Memory B cell (primary cell): Measurements from ENCODE around the gene TMEM218.

Experiments
- ATAC-seq: fragments of 150-1000 bp; cut with Tn5 transposase; 2 replicates; pipeline ENCODE4 v1.10.0; 2021; ENCODE audit warnings: low read depth, mild to moderate bottlenecking, moderate library complexity
- DNase-seq, 2 donors: peaks; one replicate each; pipeline ENCODE4 v3.0.0; 2022; ENCODE audit warnings: low spot score in 2 of 2
- H3K27ac Mint-ChIP-seq: one replicate; pipeline ENCODE4 v1.8.0; 2022; ENCODE audit warnings: mild to moderate bottlenecking, moderate library complexity, mixed read lengths
- H3K27me3 Mint-ChIP-seq: one replicate; pipeline ENCODE4 v1.8.0; 2022; ENCODE audit warnings: mixed read lengths
- H3K36me3 Mint-ChIP-seq: one replicate; pipeline ENCODE4 v1.8.0; 2022; ENCODE audit warnings: mild to moderate bottlenecking, mixed read lengths
- H3K4me1 Mint-ChIP-seq: one replicate; pipeline ENCODE4 v1.8.0; 2022; ENCODE audit warnings: mixed read lengths
- H3K4me3 Mint-ChIP-seq: one replicate; pipeline ENCODE4 v1.8.0; 2022; ENCODE audit warnings: mild to moderate bottlenecking, moderate library complexity, mixed read lengths
- H3K9me3 Mint-ChIP-seq: one replicate; pipeline ENCODE4 v1.8.0; 2022; ENCODE audit warnings: mixed read lengths

Gene TMEM218

DNA sequence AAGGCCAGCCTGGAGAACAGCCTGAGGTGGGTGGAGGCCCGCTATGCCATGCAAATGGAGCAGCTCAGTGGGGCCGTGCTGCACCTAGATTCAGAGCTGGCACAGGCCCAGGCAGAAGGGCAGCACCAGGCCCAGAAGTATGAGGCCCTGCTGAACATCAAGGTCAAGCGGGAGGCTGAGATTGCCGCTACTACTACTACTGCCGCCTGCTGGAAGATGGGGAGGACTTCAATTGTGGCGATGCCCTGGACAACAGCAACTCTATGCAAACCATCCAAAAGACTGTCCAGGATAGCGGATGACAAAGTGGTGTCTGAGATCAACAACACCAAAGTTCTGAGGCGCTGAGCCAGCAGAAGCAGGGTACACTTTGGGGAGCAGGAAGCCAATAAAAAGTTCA lies 3.1 kb upstream of the TMEM218 start:
- Mint-ChIP-seq H3K9me3 (no peaks in the 10 kb centered on the region), H3K27me3 (peaks cover 5% of the 10 kb centered on the region), H3K36me3 (no peaks in the 10 kb centered on the region), H3K4me1 (peaks cover 9% of the 10 kb centered on the region), H3K27ac (no peak overlapping the region), H3K4me3 (no peak overlapping the region)
- ATAC-seq (no peak), DNase-seq (no peak)

- H3K4me1 Mint-ChIP-seq: peaks cover 9% of the 10 kb centered on the region
- H3K27ac Mint-ChIP-seq: peak overlapping the region; percentile 95
- no peak for DNase-seq
- H3K36me3 Mint-ChIP-seq: no peaks in the 10 kb centered on the region
- no peak for ATAC-seq
- H3K27me3 Mint-ChIP-seq: no peaks in the 10 kb centered on the region
- H3K4me3 Mint-ChIP-seq: peak overlapping the region; percentile 99
- no peaks in the 10 kb centered on the region for H3K9me3 Mint-ChIP-seq
Measured at GRCh38 chr11:125112208-125112604, 780 bp upstream of the TMEM218 start.

- Mint-ChIP-seq H3K36me3 (peaks cover 3% of the 10 kb centered on the region), H3K27me3 (no peaks in the 10 kb centered on the region), H3K4me1 (peaks cover 9% of the 10 kb centered on the region), H3K27ac (peak overlapping the region; percentile 95), H3K4me3 (peak overlapping the region; percentile 99), H3K9me3 (no peaks in the 10 kb centered on the region)
- ATAC-seq: no peak
- no peak for DNase-seq
Measured at GRCh38 chr11:125111001-125111342, 454 bp downstream of the TMEM218 start.

- H3K36me3 Mint-ChIP-seq: peaks cover 3% of the 10 kb centered on the region
- no peaks in the 10 kb centered on the region for H3K9me3 Mint-ChIP-seq
- H3K27ac Mint-ChIP-seq: peak overlapping the region; percentile 95
- DNase-seq: no peak
- peak overlapping the region; percentile 25 for H3K4me3 Mint-ChIP-seq
- no peak for ATAC-seq
- H3K27me3 Mint-ChIP-seq: no peaks in the 10 kb centered on the region
- peaks cover 9% of the 10 kb centered on the region for H3K4me1 Mint-ChIP-seq
Measured at GRCh38 chr11:125110506-125110905, 920 bp downstream of the TMEM218 start.

- no peaks in the 10 kb centered on the region for H3K27me3 Mint-ChIP-seq
- DNase-seq (no peak), ATAC-seq (no peak)
- peaks cover 3% of the 10 kb centered on the region for H3K36me3 Mint-ChIP-seq
- H3K4me1 Mint-ChIP-seq: peaks cover 9% of the 10 kb centered on the region
- H3K4me3 Mint-ChIP-seq: no peak overlapping the region
- H3K27ac Mint-ChIP-seq: no peak overlapping the region
- H3K9me3 Mint-ChIP-seq: no peaks in the 10 kb centered on the region
Measured at GRCh38 chr11:125108469-125108868, 3.0 kb downstream of the TMEM218 start.

DNA sequence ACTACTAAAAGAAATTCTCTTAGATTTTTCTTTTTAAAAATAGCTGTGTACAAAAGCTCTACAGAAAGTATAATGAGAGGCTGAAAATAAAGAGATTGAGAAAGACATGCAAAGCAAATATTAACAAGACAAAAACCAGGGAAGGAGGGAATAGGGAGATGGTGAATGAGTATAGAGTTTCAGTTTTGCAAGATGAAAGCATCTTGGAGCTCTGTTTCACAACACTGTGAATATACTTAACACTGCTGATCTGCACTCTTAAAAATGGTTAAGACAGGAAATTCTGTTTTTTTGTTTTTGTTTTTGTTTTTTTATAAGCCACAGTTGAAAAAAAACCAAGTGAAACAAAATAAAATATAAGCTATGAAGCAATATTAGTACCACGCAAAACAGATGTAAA lies 5.5 kb downstream of the TMEM218 start:
- Mint-ChIP-seq H3K27ac (no peak overlapping the region), H3K27me3 (no peaks in the 10 kb centered on the region), H3K4me3 (no peak overlapping the region), H3K36me3 (peaks cover 14% of the 10 kb centered on the region), H3K9me3 (no peaks in the 10 kb centered on the region), H3K4me1 (peaks cover 4% of the 10 kb centered on the region)
- ATAC-seq (no peak), DNase-seq (no peak)

DNA sequence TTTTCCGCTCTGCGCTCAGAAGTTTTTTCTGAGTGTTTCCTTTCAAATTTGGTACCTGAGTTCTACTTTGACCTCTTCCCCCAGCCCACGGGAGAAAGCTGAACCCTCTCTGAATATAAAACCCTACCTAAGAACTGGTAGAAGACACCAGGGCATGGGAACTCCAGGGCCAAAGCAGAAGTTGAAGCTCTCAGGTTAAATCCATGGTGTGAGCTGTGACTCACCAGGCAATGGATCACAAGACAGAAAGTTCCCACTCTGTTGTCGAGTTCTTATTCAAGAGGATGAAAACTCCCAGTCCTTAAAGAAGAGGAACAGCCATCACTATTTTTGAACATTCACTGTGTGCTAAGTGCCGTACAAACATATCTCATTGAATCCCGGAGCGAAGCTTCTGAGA lies 8.9 kb downstream of the TMEM218 start:
- Mint-ChIP-seq H3K9me3 (no peaks in the 10 kb centered on the region), H3K4me1 (no peaks in the 10 kb centered on the region), H3K36me3 (peaks cover 36% of the 10 kb centered on the region), H3K27ac (no peak overlapping the region), H3K4me3 (no peak overlapping the region), H3K27me3 (no peaks in the 10 kb centered on the region)
- ATAC-seq (no peak), DNase-seq (no peak)

DNA sequence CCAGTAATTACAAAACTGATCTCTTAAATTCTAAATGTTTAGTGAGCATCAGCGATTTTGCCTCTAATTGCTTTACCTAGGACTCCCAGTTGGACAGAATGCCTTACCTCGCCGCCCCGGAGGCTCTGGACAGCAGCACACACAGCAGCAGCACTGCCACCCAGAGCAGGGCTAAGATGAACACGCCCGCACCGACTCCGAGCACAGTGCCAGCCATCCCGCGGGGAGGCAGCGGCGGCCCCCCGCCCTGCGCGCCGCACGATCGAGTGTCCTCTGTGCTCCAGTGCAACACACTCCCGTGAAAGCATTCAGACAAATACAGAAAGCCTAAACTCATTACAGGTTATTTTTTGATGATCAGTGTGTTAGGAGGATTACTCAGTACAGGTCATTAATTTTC lies 9.4 kb downstream of the TMEM218 start:
- H3K4me3 Mint-ChIP-seq: no peak overlapping the region
- DNase-seq (no peak), ATAC-seq (no peak)
- peaks cover 39% of the 10 kb centered on the region for H3K36me3 Mint-ChIP-seq
- no peak overlapping the region for H3K27ac Mint-ChIP-seq
- H3K27me3 Mint-ChIP-seq: no peaks in the 10 kb centered on the region
- H3K4me1 Mint-ChIP-seq: no peaks in the 10 kb centered on the region
- no peaks in the 10 kb centered on the region for H3K9me3 Mint-ChIP-seq

DNA sequence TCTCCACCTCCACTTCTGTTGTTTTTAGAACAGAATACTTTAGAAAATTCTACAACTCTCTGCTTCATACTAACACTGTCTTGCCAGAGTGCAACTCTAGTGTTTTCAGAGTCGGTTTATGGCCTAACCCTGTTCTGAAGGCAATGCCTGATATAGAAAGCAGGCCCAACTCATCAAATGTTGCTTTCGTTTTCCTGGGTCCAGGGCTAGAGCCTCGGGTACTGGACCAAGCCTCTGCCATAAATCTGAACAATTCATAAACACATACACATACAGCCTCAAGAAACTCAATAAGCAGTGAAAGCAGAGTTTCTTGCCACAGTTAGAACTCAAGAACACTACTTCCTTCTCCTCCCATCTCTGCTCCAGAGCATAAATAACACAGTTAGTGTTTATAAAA lies 9.8 kb downstream of the TMEM218 start:
- DNase-seq (no peak), ATAC-seq (no peak)
- H3K36me3 Mint-ChIP-seq: peaks cover 38% of the 10 kb centered on the region
- H3K4me3 Mint-ChIP-seq: no peak overlapping the region
- H3K27ac Mint-ChIP-seq: no peak overlapping the region
- H3K9me3 Mint-ChIP-seq: no peaks in the 10 kb centered on the region
- H3K4me1 Mint-ChIP-seq: no peaks in the 10 kb centered on the region
- no peaks in the 10 kb centered on the region for H3K27me3 Mint-ChIP-seq

DNA sequence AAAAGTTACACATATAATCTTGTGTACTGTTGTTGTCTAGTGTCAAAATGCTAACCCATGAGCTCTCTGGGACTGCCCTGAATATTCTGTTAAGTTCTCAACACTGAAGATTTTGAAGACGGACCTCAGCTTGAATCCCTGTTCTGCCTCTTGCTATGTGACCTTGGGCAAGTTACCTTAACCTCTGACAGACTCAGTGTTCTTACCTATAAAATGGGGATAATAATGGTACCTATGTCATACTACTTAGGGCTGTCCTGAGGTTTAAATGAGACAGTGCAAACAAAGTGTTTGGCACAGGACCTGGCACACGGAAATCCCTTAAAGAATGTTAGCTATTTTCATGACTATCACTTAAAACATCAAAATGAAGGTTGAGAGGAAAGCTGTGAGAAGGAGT lies 11.3 kb downstream of the TMEM218 start:
- Mint-ChIP-seq H3K27me3 (no peaks in the 10 kb centered on the region), H3K4me1 (no peaks in the 10 kb centered on the region), H3K36me3 (peaks cover 38% of the 10 kb centered on the region), H3K9me3 (no peaks in the 10 kb centered on the region), H3K4me3 (no peak overlapping the region), H3K27ac (no peak overlapping the region)
- ATAC-seq: no peak
- no peak for DNase-seq

- Mint-ChIP-seq H3K27ac (no peak overlapping the region), H3K4me3 (no peak overlapping the region), H3K4me1 (no peaks in the 10 kb centered on the region), H3K27me3 (no peaks in the 10 kb centered on the region), H3K36me3 (peaks cover 18% of the 10 kb centered on the region), H3K9me3 (no peaks in the 10 kb centered on the region)
- ATAC-seq (no peak), DNase-seq (no peak)
Measured at GRCh38 chr11:125094731-125095130, 16.7 kb downstream of the TMEM218 start.

GRCh38 chr11:125093502-125093901 lies 17.9 kb downstream of the TMEM218 start:
- ATAC-seq: no peak
- no peaks in the 10 kb centered on the region for H3K9me3 Mint-ChIP-seq
- H3K27ac Mint-ChIP-seq: no peak overlapping the region
- DNase-seq: no peak
- H3K36me3 Mint-ChIP-seq: peaks cover 12% of the 10 kb centered on the region
- no peak overlapping the region for H3K4me3 Mint-ChIP-seq
- H3K27me3 Mint-ChIP-seq: no peaks in the 10 kb centered on the region
- no peaks in the 10 kb centered on the region for H3K4me1 Mint-ChIP-seq

- DNase-seq (no peak), ATAC-seq (no peak)
- no peak overlapping the region for H3K4me3 Mint-ChIP-seq
- no peaks in the 10 kb centered on the region for H3K9me3 Mint-ChIP-seq
- peaks cover 10% of the 10 kb centered on the region for H3K36me3 Mint-ChIP-seq
- no peaks in the 10 kb centered on the region for H3K4me1 Mint-ChIP-seq
- H3K27me3 Mint-ChIP-seq: no peaks in the 10 kb centered on the region
- H3K27ac Mint-ChIP-seq: no peak overlapping the region
Measured at GRCh38 chr11:125092669-125093068, 18.8 kb downstream of the TMEM218 start.

DNA sequence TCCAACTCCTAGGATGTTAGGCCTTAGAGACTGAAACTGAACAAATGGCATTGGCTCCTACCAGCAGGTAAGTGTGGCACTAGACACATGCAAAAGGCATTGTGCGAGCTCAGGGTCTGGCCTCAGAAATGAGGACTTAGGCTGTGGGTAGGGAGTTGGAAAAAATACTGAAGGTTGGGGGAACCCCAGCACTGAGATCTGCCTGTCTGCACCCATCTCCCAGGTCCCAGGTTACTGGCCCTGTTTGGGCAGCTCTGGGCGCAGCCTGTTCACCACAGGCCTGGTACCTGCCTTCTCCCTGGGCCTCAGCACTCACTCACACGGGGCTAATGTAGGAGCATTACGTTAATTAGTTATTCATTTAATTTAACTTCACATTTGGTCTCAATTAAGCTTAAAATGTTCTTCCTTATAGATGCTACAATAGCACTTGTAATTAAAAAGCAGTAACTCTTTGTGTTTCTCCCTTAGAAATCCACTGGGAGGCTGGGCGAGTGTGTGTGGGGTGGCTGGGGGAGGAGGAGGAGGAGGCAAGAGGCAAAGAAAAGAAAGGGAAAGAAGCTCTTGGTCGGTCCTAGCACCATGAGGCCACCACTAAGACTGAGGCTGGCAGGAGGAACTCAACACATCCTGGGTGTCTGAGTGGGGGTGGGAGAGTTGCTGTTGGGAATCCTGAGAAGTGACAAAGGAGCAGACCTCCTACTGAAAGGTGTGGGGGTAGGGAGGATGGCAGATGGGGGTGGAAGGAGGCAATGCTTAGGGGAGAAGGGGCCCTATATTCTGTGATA lies 19.4 kb downstream of the TMEM218 start:
- no peaks in the 10 kb centered on the region for H3K4me1 Mint-ChIP-seq
- H3K9me3 Mint-ChIP-seq: no peaks in the 10 kb centered on the region
- H3K27ac Mint-ChIP-seq: no peak overlapping the region
- H3K27me3 Mint-ChIP-seq: no peaks in the 10 kb centered on the region
- H3K4me3 Mint-ChIP-seq: no peak overlapping the region
- DNase-seq (no peak), ATAC-seq (no peak)
- peaks cover 6% of the 10 kb centered on the region for H3K36me3 Mint-ChIP-seq

DNA sequence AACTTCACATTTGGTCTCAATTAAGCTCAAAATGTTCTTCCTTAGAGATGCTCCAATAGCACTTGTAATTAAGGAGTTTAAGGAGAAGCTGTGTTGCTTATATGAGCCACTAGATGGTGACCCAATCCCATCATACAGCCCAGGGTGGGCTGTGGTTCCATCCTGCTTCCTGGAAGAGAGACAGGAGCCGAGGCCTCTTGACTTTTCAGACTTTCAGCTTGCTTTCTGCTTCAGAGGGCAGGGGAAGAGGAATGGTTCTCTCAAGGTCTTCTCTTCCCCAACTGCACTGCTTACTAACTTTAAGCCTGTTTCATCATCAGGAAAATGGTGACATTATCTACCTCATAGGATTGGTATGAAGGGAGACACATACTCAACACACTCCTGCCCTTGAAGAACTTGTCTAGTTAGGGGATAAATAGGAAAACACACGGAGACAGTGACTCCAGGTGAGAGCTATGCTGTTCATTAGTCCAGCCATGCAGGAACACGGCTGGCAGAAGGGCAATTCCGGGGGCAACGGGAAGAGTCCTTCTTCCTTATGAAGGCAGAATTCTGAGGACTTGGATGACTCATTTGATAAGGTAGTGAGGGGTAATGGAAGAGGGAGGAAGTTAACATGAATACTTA lies 20.1 kb downstream of the TMEM218 start:
- Mint-ChIP-seq H3K4me1 (peaks cover 2% of the 10 kb centered on the region), H3K36me3 (peaks cover 4% of the 10 kb centered on the region), H3K27me3 (no peaks in the 10 kb centered on the region), H3K9me3 (no peaks in the 10 kb centered on the region), H3K4me3 (no peak overlapping the region), H3K27ac (no peak overlapping the region)
- DNase-seq (no peak), ATAC-seq (peak; percentile 34)
